HFF-Myc (cell line): ENCODE results near the gene FGB.

Experiments
- DNase-seq: peaks from one replicate; pipeline ENCODE4 v3.0.0-alpha.2; 2011; ENCODE audit warnings: low read depth; ENCODE audit errors: extremely low read depth
- H3K4me3 ChIP-seq: replicated peaks from 2 replicates; pipeline ENCODE4 v1.5.1; 2011; ENCODE audit warnings: low read depth, mild to moderate bottlenecking, control low read depth, low read length
- CTCF ChIP-seq: IDR thresholded peaks from 2 replicates; pipeline ENCODE4 v1.5.1; 2012; ENCODE audit warnings: mild to moderate bottlenecking, low read depth, low read length, control low read depth; ENCODE audit errors: missing control alignments

The FGB gene

GRCh38 chr4:154618708-154619315 lies 56.0 kb downstream of the FGB start:
- no peak for DNase-seq
- no peak overlapping the region for H3K4me3 ChIP-seq
- peak; percentile 73 for TF ChIP-seq CTCF

GRCh38 chr4:154620111-154620510 lies 57.3 kb downstream of the FGB start:
- H3K4me3 ChIP-seq = no peak overlapping the region
- DNase-seq = no peak
- TF ChIP-seq CTCF = no peak
